SKM-1 treated with dmso at 0.1 percent for 144 hours (cell line): Measurements from ENCODE around the gene UHRF2.
A peak's percentile ranks its signal among the peaks of the same experiment; 100 is the strongest.
"Not testable (repeated sequence)": the region's sequence is repeated elsewhere in the genome, so short reads cannot be mapped to it uniquely, and the experiment has no call there.

Experiments
- DNase-seq: peaks from one replicate; lab custom pipeline; 2025; ENCODE audit not compliant: unreplicated experiment; lab: John Stamatoyannopoulos, UW

The UHRF2 gene

DNA sequence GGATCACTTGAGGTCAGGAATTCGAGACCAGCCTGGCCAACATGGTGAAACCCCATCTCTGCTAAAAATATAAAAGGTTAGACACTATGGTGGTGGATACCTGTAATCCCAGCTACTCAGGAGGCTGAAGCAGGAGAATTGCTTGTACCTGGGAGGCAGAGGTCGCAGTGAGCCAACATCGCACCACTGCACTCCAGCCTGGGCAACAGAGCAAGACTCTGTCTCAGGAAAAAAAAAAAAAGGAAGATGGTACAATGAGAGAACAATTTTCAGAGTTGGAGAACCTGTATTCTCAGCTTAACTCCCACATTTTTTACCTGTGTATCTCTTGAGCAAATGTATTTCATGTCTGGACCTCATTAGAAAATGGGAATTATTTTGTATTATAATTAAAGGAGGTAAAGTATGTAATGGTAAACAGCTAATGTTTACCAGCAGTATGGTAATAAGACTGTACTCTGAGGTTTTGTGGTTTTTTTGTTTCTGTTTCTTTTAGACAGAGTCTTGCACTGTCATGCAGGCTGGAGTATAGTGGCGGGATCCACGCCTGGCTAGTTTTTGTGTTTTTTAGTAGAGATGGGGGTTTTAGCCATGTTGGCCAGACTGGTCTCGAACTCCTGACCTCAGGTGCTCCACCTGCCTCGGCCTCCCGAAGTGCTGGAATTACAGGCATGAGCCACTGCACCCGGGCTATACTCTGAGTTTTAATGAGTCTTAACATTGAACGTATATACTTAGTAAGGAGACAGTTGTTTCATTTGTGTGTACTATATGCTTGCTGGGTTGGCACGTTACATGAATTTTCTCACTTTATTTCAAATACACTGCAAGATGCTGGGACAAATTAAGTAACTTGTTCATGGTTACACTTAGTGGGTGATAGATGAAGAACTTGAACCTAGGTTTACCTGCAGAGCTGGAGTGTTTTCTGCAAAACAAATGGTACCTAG lies 16.2 kb downstream of the UHRF2 start:
- no peak for DNase-seq

DNA sequence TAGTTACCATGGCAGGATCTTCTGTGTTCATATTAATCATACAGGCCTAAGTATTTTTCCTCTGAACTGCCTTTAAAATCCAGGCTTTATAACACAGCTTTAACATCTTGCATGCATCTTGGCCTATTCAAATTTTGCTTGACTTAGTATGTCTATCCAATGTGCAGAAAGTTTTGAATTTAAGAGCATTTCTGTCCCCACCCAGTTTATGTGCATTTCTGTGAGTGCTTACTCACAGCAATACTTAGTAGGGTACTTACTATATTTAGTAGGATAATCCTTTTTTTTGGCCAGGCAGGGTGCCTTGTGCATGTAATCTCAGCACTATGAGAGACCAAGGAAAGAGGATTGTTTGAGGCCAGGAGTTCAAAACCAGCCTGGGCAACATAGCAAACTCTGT lies 18.0 kb downstream of the UHRF2 start:
- DNase-seq = no peak

DNA sequence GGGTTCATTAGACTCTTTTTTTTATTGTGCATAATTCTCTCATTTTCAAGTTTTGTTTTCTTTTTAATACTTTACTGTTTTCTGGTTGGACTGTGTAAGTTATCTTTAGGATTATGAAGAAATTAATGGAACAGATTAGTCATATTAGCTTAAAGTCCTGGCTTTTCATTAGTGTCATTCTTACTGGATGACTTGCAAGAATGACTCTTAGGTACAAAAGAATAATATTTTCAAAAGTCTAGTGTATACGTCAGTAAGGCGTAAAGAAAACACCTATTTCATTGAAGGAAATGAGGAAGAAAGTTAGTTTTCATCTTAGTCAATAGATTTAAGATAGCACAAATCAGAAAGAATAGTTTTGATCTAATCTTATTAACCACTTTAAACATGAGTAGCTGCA lies 20.4 kb downstream of the UHRF2 start:
- DNase-seq = no peak

DNA sequence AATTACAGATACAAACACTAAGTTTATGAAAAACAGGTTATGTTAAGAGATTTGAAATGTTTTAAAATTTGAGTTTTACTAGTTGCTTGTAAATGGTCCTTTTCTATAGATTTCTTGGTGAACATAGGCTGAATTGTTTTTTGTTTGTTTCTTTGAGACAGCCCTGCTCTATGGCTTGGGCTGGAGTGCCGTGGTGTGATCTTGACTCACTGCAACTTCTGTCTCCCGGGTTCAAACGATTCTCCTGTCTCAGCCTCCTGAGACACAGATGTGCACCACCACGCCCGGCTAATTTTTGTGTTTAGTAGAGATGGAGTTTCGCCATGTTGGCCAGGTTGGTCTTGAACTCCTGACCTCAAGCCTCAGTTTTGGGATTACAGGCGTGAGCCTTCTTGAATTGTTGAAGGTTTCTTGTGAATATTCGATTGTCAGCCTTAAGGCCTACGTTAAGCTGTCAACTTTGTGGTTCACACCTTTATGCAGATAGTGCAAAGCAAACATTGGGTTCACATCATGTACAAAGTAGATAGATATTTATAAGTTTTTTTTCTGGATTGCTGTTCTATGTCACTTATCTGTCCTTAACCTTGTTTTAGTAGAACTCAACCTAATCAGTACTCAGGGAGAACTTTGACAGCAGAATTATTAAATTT lies 26.2 kb downstream of the UHRF2 start:
- no peak for DNase-seq

DNA sequence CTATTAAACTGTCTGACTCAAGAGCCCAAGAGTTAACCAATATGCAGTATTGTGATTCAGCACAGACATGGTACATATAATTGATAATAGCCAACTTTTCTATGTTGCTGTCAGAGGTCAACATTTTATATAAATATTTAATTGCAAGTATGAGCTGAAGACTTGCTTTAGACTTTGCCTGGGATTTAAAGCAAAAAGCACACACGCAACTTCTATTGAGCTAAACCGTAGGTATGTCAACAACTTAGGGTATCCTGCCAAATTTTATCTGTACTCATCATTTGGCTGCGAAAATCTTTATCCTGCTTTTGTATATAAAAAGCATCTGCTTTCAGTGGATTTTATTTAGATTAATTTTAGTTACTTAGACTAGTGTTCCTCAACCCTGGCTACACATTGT lies 27.4 kb downstream of the UHRF2 start:
- DNase-seq = no peak

DNA sequence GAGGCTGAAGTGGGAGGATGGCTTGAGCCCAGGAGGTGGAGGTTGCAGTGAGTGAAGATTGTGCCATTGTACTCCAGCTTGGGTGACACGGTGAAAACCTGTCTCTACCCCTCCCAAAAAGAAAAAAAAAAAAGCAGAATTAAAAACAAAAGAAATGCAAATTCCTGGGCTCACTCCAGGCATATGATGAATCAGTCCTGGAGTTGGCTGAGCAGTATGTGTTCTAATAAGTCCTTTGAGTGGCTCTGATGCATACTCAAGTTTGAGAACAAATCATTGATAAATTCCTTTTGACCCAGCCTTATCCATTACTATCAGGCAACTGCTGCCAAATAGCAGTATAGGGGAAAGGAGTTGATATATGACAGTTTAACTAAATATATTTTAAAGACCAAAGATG lies 28.3 kb downstream of the UHRF2 start:
- no peak for DNase-seq

DNA sequence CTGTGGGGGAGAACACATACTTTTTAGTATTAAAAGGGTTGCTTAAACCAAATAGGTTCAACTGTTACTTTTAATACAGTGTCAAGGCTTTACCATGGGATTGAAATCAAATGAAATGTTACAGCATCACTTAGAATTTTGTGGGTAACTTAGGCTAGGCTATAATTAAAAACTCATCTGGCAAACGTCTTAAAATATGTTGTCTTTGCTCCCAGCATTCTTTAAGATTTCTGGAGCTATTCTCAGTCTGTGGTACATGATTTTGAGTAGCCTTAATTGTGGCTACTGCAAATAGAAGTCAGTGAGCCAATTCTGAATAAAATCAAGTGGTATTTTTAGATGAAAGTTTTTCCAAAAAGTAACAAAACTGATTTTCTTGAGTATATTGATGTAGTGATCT lies 30.7 kb downstream of the UHRF2 start:
- DNase-seq = no peak

DNA sequence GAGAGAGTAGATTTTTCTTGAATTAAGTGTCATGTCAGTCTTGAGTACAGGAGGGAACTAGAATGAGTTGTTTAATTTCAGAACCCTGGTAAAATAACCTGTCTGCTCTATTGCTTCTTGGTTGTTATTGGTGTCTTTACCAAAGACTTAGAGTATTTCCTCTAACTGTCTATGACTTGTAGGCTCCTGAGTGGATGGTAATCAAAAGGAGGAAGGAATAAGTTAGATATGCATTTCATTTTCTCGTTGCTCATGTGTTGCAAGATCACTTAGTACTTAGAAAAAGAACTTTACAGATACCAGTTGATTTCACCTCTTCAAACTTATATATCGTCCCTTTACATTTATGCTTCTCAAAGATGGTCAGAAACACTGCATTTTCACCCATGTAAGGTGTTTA lies 31.1 kb downstream of the UHRF2 start:
- DNase-seq = peak; percentile 15

DNA sequence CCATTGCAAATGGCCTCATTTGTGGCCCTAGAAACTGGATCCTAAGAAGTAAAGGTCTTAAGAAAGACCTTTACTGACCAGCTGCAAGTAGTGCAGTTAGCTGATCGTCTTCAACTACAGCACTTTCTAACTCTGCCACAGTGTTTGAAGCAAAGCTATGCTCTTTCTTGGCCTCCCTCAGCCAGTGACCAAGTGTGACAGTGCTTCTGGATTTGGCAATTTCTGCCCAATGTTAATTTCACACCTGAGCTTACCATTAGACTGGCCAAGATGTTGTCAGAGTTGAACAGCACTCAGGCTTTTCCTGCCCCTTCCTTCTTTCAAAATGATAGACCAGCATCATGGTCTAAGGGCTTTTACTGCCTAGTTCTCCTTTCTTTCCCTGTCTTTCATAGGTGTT lies 36.1 kb downstream of the UHRF2 start:
- DNase-seq = no peak

DNA sequence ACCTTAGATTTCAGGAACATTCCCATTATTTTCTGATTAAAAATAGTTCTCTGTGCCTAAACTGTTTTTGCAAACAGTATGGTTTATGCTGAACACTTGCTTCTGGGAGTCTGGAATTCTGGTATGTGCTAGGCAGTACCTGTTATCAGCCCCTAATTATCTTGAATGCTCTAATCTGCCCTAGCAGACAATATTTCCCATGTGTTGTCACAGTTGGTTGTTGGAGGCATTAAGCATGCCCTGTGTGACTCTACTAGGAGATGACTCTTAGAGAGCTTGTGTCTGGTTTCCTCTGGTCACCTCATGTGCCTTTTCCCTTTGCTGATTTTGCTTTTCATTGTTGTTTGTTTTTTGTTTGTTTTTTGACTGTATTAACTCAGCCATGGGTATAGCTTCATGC lies 36.6 kb downstream of the UHRF2 start:
- no peak for DNase-seq

DNA sequence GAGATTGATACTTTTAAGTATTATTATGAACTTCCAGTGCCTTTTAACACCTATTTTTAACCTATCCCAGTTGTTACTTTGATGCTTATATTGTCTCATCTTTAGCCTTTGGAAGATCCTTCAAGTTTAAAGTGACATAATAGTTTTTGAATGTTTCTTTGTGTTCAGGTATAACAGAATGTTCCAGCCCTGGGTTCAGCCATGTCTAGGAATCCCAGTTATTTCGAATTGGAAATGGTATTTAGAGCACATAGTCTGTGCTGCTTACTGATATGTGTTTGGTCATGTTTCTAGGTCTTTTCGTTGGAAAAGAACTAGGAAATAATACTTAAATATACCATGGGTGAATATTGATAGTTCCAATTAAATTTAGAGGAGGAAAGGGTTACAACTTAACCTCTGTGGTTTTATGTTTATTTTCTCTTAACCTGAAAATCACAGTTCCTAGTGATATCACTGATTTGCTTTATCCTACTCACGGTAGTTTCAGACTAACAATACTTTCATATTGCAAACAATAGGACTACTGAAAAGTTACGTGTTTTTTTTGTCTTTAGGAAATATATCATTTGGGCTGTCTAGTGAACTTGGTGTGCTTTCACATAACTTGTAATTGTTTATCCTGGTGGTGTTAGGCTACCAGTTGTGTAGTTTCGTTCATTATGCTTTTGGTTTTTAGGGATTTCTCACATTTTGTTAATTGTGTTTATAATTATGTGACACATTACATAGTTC lies 37.8 kb downstream of the UHRF2 start:
- no peak for DNase-seq

DNA sequence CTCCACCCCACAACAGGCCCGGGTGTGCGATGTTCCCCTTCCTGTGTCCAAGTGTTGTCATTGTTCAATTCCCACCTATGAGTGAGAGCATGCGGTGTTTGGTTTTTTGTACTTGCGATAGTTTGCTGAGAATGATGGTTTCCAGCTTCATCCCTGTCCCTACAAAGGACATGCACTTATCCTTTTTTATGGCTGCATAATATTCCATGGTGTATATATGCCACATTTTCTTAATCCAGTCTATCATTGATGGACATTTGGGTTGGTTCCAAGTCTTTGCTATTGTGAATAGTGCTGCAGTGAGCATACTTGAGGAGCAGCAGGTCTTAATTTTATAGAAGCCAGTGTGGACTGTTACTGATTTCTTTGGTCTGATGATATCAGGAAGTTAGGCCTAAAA lies 42.3 kb downstream of the UHRF2 start:
- not testable (repeated sequence) for DNase-seq

DNA sequence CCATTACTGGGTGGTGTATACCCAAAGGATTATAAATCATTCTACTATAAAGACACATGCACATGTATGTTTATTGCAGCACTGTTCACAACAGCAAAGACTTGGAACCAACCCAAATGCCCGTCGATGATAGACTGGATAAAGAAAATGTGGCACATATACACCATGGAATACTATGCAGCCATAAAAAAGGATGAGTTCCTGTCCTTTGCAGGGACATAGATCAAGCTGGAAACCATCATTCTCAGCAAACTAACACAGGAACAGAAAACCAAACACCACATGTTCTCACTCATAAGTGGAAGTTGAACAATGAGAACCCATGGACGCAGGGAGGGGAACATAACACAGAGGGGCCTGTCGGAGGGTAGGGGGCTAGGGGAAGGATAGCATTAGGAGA lies 45.7 kb downstream of the UHRF2 start:
- DNase-seq = not testable (repeated sequence)

DNA sequence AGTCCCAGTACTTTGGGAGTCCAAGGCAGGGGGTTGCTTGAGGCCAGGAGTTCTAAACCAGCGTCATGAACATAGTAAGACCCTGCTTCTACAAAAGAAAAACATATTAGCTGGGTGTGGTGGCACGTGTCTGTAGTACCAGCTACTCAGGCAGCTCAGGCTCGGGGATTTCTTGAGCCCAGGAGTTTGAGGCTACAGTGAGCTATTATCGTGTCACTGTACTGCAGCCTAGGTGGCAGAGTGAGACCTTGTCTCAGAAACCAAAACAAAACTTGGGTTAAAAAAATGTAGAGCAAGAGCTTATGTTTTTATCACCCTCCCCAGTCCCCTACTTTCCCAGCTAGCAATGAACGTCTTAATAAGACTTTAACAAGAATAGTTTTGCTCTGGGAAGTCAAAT lies 46.7 kb downstream of the UHRF2 start:
- DNase-seq = no peak

DNA sequence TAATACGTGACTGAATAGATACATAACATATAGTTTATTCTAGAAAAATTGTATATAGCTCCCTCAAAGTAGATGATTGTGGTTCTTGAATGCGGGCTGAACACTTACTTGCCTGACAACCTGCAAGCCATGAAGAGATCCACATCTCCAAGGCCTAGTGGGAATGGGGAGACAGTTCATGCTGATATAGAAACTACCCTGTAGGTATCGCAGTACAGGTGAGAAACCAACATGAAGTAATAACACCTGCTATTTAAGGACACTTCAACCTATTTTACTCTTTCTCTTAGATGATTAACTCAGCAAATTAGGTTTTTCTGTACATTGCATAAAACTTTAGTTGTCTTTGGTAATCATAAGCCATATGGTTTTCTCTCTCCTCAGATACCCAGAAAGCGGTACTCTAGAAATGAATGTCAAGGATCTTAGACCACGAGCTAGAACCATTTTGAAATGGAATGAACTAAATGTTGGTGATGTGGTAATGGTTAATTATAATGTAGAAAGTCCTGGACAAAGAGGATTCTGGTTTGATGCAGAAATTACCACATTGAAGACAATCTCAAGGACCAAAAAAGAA lies 47.3 kb downstream of the UHRF2 start:
- no peak for DNase-seq

DNA sequence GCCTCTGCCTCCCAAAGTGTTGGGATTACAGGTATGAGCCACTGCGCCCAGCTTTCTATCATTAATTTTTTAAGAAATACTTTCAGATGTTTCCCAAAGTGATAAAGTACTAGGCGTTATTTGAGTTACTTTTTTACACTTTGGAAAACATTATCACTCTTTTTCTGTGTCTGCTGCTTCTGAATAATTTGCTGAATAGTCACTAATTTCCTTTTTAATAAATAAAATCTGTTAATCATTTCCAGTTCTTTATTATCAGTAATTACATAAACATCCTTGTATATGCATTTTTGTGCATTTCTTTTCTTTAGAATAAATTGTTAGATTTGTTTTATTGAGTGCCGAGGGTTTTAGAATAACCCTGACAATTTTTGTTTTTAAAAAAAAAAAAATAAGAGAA lies 48.6 kb downstream of the UHRF2 start:
- DNase-seq = no peak

DNA sequence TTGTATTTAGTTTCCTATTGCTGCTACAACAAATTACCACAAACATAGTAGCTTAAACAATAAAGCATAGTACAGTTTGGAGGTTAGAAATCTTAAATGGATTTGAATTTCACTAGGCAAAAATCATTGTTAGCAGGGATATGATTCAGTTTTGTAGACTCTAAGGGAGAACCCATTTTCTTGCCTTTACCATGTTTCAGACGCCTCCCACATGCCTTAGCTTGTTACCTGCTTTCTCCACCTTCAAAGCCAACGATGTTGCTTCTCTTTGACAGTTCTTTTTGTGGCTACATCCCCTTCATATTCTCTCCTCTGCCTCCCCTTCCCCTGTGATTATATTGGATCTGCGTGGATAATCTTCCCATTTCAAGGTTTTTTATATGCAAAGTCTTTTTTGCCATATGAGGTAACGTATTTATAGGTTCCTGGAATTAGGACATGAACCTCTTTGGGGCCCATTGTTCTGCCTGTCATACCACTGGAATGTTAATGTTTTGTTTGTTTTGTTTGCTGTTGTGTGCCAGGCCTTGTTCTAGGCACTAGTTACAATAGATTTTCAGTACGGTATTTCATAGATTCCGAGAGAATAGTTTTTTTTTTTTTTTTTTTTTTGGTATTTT lies 54.1 kb downstream of the UHRF2 start:
- no peak for DNase-seq

DNA sequence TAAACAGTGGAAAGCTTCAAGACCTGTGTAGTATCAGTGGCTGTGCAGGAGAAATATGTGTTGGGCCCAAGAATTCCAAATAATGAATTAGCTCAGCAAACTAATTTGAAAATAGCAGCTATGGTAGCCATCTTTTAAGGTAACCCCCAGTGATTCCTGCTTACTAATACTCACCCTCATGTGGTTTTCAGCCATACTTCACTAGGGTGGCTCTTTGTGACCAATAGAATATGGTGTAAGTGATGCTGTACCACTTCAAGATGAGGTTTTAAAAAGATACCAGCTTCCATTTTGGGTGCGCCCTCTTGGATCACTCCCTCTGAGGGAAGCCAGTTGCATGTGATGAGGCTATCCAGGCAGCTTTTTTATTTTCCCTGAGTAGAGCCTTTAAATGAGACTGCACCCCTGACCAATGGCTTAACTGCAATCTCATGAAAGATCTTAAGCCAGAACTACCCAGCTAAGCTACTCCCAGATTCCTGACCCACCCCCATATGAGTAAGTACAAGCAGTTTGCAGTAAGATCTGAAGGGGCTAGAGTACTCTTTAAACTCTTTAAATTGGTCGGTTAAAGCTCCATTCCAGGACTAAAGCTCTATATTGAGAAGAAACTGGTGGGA lies 58.3 kb downstream of the UHRF2 start:
- DNase-seq = no peak

DNA sequence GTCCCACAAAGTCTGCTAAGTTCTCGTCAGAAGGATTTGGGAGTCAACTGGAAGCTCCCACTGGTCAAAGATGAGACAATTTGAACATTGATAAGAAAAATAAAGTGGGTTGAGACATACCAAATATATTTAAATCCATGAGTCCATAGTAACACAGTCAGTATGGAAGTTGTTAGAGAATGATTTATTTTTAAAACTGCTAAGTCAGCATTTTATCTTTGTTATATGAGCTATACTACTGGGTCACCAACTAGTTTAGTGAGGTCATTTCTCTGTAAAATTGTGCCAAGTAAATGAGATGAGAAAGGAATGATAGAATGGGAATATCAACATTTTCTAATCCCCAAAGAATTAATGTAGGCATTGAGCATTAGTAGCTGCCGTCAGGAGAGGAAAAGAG lies 60.2 kb downstream of the UHRF2 start:
- DNase-seq = no peak

DNA sequence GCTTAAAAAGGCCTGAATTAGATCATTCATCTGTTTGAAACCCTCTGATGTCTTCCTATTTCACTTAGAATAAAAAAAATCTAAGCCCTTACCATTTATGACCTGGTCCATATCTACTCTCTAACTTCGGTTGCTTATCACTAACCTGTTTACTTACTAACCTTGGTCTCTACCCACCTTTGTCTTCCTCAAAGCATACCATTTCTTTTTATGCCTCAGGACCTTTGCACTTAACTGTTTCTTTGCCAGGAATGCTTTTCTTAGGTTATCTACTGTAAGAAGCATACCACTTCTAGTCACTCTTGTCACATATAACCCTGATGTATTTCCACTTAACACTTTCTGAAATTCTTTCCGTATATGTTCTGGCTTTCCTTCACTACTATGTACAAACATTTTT lies 67.0 kb downstream of the UHRF2 start:
- DNase-seq = no peak

DNA sequence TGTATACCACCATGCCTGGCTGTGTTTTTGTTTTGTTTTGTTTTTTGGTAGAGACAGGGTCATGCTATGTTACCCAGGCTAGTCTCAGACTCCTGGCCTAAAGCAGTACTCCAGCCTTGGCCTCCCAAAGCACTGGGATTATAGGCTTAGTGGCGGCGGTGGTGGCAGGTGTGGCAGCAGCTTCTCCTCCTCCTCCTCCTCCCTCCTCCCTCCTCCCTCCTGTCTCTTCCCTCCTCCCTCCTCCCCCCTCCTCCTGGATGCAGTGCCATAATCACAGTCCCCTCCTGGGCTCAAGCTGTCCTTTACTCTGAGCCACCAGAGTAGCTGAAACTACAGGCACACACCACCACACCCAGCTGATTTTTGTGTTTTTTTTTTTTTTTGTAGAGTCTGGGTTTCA lies 71.2 kb downstream of the UHRF2 start:
- DNase-seq = no peak
